Activated CD4-positive, alpha-beta T cell treated with anti-CD3 and anti-CD28 coated beads, Interleukin-2, amount 50 U/mL, for 24 hours (primary cell): ENCODE measurements around the gene FHIT.

Experiments
- DNase-seq, 2 donors: peaks; one replicate each; pipeline ENCODE4 v3.0.0-alpha.2; 2020; ENCODE audit warnings: low read depth in 1 of 2, low spot score in 1 of 2

The FHIT gene

DNA sequence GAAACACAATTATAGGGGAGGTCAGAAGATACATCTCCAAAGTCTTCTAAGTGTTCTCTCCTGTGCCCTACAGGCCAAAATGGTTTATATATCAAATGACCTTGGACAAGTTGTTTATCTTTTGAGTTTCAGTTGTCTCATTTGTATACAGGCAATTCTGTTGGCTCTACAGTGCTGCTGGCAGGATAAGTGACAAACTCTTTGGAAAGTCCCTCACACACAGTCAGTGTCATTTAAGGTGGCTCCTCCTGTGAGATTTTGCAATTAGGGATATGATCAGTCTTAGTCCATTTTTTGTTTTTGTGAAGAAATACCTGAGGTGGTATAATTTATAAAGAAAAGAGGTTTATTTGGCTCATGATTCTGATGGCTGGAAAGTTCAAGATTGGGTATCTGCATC lies 1165.6 kb downstream of the FHIT start:
- no peak for DNase-seq

DNA sequence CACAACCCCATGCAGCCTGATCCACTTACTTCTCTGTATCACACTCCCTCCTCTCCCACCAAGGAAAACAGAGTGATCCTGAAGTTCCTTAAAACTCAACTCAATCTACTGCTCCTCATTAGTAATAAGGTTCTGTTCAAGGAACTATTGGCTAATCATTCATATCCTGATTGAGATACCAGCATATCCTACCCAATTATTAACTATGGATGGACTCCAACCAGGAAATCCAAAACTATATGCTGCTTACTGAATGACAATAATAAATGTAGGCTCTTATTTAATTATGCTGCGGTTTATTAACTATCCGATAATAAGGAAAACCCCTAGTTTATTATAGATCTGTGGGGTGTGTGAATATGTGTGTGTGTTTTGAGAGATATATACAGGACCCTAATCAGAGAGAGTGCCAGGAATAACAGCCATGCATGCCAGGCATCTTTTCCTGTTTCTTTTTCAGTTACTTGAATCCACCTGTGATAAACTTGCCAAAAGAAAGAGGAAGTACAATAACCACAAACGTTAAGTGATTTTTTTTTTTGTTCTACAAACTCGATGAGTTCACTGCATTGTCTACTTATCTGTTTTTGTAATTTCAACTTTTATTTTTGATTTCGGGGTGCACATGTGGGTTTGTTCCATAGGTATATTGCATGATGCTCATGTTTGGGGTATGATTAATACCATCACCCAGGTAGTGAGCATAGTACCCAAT lies 1169.7 kb downstream of the FHIT start:
- DNase-seq: no peak

DNA sequence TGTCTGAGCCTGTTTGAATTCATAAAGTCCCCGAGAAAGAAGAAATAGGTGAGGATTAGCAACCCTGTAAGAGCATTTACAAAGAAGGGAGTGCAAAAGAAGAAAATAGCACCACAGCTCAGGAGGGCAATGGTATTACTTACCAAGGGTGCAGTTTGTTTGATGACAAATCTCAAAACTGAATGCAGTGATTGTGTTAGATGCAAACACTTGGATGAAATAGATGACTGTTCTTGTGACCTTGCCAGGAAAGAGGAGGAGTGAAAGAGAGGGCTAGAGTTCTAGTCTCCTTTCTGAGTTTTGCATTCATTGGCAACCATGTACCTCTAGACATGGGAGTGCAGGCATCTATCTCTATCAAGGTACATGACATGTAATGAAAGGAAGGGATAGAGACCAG lies 1170.6 kb downstream of the FHIT start:
- DNase-seq: peak in 1 of 2 donors; percentile 38

DNA sequence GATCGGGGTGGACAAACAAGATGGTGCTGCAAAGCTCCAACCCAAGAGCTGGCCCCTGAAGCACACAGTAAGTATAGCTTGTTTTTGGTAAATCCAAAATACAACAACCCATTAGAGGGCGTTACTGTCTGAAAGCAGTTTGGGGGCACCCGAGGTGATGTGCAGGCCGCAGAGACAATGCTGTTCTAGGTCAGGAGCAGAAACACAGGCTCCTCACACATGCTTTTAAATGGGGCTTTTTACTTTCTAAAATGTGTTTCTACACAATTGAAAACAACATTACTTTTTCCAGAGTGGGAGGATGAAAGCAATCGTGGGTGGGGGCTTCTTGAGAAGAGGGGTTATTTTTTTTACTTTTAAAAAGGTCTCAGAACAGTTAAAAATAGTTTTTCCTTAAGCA lies 1172.2 kb downstream of the FHIT start:
- DNase-seq: peak in 1 of 2 donors; percentile 50

DNA sequence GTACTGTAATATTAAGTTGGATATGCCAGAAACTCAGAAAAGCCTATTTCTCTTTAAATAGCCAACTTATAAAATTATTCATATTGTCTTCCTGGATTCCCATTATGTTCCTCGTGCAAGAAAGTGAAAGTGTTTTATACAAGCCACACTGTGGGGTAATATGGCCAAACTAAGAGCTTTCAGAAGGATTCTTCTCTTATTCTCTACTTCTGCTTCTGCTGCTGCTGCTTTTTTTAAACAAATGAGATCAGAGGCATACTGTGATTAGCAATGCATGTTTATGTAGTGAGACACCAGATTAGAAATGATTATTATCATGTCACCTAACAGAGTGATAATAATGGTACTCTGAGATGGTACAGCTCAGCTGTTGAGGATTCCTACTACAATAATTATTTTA lies 1174.9 kb downstream of the FHIT start:
- no peak for DNase-seq

DNA sequence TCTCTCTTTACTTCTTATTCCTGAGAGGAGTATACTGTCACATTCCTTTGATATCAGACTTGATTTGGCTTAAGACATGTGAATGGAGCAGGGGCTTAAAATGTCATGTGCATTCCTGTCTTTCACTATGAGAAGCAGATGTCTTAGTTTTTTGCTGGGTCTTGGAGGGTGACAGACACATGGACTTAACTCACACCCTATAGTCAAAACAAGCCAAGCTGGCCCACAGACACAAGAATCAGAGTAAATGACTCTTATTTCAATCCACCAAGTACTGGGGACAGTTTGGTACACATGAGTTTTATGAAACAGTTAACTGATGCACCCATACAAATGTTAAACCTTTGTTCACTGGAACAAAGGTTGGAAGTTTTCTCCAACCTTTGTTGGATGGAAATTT lies 1177.3 kb downstream of the FHIT start:
- DNase-seq: no peak

DNA sequence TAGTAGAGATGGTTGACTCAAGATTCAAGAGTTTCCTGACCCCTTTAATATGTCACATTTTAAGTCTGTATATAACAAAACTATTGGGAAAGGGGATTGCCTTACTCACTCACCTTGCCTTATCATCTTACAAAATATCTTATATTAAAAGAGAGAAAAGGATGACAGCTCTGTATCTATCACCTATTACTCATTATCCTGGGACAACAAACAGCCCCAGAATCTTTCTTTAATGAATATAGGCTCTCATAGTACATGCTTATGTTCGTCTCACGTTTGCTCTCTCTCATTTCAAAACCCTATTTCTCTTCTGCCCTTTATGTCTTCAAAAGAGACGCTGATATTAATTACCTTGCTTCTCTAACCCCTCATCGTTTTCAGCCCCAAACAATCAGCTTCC lies 1178.0 kb downstream of the FHIT start:
- no peak for DNase-seq

DNA sequence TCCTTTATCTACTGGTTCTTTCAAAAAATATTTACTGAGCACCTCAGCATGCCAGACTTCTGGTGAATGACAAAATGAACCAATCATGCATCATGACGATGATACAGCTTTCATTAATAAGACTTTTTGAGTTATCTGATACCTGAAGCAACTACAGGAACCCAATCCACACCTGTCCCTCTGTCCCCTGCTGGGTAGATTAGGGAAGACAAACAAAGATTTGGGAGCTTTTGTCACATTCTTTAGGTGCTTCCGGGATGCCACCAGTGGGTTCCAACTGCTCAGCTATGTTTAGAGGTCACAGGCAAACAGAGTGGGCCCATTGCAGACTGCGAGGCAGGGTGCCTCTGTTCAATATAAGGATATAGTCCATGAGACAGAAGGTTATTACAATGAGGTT lies 1180.9 kb downstream of the FHIT start:
- DNase-seq: no peak

DNA sequence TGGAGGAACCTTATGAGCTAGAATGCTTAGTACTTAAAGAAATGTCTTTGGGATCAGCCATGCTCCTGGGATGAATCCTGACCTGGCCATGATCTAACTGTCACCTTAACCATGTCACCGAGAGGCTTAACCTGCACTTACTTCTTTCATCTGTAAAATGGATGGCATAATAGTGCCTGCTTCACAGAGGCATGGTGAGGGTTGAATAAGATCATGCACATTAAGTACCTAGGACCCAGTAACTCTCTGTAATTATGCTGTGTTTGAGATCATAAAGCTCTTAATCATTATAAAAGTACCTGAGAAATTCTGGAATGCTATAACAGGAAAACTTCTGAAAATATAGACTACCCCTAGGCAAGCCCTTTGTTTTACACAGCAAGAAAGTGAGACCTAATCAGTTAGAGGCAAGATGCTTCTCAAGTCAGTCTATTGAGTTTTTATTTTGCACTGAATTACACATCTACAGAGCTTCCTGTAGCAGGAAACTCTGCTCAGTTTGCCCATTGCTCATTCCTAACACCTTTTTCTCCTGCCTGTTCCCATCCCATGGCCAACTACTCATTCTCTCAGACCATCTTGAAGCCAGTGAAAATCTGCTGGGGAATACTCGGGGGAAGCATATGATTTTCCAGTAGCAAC lies 1185.9 kb downstream of the FHIT start:
- DNase-seq: no peak

DNA sequence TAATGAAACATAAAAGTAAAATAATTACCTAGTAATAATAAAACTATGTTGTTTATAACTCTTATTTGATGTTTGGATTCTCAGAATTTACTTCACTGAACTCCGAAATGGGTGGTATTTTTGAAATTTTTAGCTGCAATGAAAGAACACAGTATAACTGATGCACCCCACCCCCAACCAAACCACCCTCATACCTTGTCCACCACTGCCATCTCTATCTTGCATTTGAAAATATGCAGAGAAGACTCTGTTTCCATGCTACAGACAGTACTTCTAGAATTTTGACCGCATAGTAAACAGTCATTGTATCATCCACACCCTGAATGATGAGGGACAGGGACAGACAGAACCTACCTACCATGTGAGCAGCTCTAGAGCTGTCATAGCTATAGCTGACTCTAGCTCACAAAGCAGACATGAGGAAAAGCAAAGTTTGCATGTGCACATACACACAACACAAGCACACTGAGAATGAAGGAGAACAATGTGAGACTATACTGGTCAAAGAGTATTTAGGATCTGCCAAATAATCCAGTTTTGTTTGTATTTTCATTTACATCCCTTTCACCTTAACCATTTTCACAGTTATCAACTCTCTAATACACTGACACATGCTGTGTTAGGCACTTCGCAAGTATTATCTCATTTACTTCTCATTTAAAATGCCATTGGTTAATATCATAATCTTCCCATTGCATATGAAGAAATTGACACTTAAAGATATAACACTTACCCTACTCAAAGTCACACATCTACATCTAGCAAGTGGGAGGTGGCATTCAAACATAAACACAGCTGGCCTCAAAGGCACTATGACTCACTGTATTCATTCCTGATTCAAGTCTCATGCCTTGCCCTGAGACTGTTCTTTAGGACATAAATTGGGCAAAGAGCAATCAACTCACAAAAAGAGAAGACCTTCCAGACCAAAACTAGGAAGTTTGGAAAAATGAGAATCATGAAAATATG lies 1186.8 kb downstream of the FHIT start:
- no peak for DNase-seq

DNA sequence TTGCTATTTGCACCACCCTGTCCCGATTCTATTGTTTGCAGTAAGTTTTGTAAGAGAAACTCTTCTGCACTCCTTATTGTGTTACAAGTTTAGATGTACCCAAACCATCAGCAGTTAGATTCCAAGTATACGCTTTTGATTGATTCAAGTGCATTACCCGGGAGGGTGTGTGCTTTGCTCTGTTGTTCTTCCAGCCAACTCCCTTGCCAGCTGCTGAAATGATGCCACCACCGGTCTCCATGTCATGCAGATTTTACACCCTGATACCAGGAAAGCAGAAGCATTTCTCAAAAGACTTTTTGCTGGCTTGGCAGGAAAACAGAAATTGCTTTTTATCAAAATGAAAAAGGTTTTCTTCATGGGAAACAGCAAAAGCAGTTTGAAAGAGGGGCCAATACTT lies 1194.8 kb downstream of the FHIT start:
- no peak for DNase-seq

DNA sequence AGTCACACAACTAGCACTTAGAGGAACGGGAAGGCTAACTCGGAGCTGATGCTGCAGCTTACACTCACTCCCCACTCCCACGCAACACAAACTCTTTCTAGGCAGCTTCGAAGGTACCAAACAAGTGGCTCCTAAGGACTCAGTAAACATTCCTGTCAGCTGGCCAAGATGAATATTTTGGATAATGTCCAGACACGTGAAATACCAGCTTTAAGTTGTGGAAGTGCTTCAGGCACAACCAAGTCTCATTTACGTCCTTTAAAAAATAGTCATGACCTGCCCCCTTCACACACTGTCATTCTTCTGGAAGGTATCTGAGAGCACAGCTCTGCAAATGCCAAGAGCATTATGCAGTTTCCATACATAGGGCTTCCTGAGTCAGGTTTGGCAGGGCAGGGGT lies 1195.5 kb downstream of the FHIT start:
- DNase-seq: no peak

DNA sequence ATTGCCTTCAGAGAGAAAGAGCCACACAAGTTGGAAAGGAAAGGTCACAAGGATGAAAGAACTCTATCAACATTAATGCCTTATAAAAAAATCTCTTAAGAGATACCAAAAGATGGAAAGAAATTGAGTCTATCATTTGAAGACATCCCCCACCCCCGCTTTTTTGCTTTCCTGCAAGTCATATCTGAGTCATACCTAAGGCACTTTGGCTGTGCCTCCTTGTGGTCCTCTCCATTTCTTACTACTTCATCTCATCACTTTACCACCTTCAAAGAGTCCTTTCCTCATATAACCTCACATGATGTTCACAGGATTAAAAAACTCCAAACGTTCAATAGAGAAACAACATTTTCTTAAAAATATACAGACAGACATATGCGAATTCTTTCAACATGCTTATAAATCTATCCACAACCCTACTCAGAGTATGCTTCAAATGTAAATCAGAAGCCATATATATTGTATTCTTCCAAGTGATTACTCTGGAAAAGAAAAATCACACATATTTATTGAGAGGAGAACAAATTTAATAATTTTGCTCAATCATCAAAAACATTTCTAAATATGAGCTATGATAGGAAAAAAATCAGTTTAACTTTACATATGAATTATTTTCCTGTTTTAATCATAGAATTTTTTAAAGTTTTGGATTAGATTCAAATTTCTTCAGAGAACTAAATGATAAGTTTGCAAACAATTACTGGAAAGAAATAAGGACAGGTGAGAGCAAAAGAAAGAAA lies 1197.6 kb downstream of the FHIT start:
- DNase-seq: peak in 1 of 2 donors; percentile 75

DNA sequence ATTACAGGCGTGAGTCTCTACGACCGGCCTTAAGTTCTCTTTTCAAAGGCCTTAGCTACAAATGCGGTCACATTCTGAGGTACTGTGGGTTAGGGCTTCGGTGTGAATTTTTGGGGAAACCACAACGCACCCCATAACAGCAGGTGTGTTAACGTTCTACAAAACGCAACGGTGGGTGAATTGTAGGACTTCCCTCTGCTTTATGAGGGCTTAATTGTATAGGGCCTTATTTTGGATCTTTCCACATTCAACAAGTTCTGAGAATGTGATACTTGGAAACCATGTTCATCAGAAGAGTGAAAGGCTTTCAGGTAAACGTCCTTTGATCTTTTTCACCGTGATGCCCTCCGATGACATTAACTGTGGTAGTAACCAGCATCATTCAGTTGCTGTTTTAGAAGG lies 1202.8 kb downstream of the FHIT start:
- peak in 1 of 2 donors; percentile 26 for DNase-seq

DNA sequence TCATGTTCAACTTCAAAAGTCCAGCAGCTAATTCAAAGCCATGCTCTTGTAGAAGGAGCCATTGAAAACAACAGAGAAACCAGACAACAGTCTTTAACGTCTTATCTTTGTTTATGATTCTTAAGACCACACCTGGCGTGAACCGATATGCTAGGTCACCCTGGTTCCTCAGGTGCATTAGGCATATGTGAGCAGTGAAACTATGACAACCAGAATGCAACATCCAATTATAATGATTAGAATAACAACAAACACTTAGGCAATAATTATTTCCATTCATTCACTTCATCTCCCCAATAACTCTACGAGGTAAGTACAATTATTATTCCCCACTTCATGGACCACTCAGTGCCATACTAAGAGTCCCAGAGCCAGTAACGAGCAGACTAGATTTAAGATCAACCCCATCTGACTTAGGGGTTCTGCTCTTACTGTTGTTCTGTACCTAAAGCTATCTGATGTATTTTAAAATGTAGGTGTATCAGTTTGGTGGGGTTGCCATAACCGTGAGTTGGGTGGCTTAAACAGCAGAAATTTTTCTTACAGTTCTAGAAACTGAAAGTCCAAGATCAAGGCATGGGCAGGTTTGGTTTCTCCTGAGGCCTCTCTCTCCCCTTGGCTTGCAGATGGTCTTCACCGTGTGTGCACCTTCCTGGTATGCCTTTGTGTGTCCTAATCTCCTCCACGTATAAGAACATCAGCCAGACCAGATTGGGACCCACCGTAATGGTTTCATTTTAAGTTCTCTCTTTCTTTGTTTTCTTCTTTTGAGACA lies 1203.6 kb downstream of the FHIT start:
- no peak for DNase-seq

DNA sequence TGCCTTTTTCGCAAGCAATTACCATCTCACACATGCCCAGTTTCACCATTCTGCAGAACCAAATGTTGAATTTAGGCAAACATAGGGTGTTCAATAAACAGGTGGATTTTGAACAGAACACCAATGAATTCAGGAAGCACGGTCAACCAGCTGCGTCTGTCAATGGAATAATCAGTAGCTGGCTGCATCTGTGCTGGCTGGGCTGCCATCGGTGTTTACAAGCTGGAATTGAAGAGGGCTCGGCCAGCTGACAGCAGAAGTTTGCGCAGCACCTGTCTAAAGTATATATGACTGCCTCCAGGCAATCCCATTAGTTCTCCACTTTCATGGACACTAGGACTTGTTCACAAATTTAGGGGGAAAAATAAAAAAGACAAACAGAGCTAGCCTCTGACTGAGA lies 1205.0 kb downstream of the FHIT start:
- no peak for DNase-seq

DNA sequence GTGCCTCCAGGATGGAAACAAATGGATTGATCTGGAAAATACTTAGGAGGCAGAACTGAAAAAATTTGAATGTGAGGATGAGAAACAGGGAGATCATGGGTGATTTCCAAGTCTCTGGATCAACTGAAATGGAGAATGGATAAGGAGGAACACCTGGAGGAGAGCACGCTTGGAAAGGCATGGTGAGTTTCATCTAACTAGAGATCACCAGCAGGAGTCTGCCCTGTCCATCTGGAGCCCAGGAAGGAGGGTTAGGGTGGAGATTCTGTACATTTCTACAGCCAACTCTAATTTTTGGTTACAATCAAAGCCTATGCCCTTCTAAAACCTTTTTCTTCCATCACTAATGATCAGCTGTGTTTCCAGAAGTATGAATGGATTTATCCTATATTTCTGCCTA lies 1205.6 kb downstream of the FHIT start:
- DNase-seq: no peak

DNA sequence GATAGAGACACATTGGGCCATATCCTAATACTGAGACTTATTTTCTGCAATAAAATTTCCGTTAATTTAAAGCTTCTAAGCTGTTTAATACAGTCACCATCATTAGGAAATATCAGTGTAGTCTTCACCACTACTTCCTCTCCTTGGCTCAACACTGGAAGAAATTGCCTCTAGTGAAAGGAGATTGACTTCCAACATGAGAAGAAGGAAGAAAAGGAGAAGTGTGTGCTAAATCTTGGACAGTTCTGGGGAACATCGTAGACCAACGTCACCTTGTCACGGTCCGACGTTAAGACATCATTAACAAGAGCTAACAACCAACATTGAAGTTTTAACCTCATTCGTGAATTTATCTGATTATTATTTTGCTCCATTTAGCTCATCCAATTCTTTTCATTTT lies 1214.4 kb downstream of the FHIT start:
- no peak for DNase-seq

DNA sequence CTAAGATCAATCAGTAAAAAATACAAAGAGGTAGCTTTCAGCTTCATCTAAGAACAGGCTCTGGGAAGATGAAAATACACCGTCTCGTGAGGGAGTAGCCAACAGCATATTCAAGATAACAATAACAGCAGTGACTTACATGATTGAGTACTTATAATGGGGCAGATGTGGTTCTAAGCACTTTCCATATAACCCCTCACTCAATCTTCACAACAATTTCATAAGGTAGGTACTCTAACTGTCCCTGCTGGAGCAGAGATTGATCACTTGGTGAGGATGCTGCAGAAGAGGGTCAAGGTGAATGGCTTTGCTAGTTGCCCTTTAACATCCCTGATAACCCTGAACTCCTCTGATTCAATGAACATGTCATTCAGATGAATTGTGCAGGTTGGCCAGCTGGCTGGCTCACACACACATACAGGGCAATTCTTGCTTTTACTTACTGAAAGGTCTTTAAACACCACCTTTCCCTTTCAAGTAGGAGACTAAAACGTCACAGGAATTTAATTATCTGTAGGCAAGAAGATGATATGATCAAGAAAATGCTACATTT lies 1217.3 kb downstream of the FHIT start:
- no peak for DNase-seq

DNA sequence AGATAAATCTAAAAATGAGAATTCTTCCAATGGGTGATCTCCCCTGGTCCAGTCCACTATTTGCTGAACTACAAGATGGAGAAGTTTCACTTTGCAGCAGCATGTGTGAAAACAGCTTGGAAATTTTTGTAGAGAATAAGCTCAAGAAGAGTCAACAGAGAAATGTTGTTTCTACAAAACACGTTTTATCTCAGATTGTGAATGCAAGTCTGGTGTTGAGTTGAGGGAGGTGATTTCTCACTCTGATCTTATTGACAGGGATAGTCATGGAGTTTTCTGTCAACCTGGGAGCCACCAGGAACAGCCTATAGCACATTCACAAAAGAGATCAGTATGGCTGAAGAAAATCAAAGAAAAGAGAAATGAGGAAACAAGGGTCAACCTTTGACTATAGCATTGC lies 1220.3 kb downstream of the FHIT start:
- DNase-seq: no peak
